Suppressor macrophage treated with lipopolysaccharide for 1 hour (primary cell): Measurements from ENCODE around the gene MFNG.

ENCODE experiments used
- DNase-seq, 3 donors: peaks; one replicate each; pipeline ENCODE4 v3.0.0-alpha.2; 2020 to 2022

MFNG gene

DNA sequence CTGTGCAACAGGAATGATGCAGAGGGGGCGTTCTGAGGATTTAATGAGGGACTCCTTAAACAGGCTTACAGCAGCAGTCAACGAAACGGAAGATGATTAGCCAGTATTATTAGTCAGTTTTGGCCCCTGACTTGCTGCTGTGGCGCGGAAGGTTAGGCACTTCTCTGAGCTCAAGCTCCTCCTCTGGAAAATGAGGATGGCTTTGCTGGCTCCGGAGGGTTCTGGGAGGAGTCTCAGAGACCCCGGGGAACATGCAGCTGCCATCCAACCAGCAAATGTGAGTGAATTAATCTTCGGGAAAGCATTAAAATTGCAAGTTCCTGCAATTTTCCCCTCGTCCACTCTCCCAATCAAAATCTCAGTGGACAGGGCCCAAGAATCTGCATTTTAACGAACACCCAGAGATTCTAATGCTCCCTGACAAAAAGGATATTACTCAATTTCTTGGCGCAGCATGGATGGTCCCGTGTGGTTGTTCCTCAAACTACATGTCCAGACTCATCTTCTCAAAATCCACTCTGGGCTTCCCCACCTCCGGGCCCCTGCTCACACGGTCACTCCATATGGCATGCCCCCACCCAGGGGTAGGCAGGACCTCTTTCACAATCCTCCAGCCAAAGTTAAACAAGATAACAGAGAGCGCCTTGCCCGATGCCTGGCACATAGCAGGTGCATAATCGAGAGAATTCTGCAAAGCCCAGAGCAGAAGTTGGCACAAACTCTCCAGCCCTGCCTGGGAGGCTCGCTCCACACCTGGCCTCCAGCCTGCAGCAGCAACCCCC is 65.3 kb downstream of the MFNG start:
- DNase-seq: peak; percentile 84 to 89 (median 87)

DNA sequence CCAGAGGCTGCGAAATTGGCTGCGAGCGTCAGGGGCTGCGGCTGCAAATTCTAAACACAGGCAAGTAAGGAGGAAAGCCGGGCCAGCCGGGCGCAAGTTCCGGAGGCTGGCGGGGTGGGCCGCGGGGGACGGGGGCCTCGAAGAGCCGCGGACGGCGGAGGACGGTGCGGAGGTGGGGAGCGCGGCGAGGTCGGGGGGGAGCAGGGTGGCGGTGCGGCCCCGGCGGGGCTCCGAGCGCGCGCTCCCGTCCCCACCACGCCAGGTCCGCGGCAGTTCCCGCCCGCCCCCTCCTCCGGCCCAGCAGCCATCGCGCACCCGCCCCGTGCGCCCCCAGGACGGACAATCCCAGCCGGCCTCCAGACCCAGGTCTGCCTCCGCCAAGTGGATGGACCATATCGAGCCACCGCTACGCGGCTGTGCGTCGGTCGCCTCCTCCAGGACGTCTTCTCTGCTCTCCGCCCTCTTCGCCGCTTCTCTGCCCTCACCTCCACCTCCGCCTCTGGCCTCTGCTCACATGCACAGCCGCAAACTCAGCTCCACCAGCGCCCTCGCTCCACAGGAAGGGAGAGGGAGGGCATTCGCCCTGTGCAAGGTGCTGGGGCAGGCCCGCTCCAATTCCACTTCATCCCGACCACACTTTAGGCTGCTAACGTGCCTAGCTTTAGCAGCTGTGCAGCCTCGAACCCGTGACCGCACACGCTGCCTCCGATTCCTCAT is 66.1 kb downstream of the MFNG start:
- DNase-seq: peak in 2 of 3 donors; percentile 15 to 31

DNA sequence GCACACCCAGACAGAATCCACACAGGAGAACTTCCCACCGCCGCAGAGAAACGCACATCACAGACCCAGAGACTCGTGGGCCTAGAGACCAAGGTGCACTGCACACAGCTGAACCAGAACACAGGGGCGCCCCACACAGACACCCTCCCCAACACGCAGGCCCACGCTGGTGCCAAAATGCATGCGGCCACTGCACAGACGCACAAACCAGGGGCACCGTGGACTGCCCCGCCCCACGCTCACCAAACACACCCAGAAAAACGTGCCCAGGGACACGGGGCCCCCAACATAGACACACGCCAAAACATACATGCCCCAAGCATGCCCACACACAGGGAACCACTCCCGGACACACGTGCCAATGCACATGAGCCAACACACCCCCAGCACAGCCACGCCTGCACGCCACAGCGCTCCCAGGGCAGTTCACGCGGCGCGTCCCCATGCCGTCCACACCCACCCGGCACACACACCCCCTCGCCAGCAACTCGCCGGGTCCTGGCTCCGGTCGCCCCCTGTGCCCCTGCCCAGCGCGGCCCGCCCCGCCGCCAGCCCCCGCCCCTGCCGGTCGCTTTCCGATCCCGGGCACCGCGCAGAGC is 66.7 kb downstream of the MFNG start:
- peak in 1 of 3 donors; percentile 17 for DNase-seq
